Kidney epithelial cell (primary cell): ENCODE measurements around the gene TRIO. TPM values are rescaled to one million over a fixed set of nuclear protein-coding genes. Genes with fewer than 3 reads are reported as not detected.

Source experiments
- DNase-seq: peaks from one replicate; pipeline ENCODE4 v3.0.0-alpha.2; 2010; ENCODE audit warnings: low read depth
- H3K27me3 ChIP-seq: 2 replicates; pipeline ENCODE4 v1.6.0; 2011; ENCODE audit warnings: low read length; ENCODE audit not compliant: control insufficient read depth, insufficient read depth
- H3K36me3 ChIP-seq: 2 replicates; pipeline ENCODE4 v1.5.1; 2011; ENCODE audit warnings: low read length; ENCODE audit not compliant: control insufficient read depth, insufficient read depth
- H3K4me3 ChIP-seq: 2 replicates; pipeline ENCODE4 v1.5.1; 2011; ENCODE audit warnings: low read depth, mild to moderate bottlenecking, control low read depth, low read length
- total RNA-seq: library from RNA; depleted of rRNA; stranded (reverse); fragments of >200 nt; gene quantifications from 2 replicates; pipeline ENCODE4 v1.2.3, GENCODE V29; 2015
- TF ChIP-seq, protein P1 (sequence below): IDR thresholded peaks from 2 replicates; pipeline ENCODE4 v1.5.1; 2011; ENCODE audit warnings: mild to moderate bottlenecking, moderate library complexity, low read length, control low read depth, inconsistent platforms; ENCODE audit not compliant: insufficient read depth, poor library complexity, severe bottlenecking

The TRIO gene
- total RNA-seq, 1 donor from 2014 or later, result 174 TPM

DNA sequence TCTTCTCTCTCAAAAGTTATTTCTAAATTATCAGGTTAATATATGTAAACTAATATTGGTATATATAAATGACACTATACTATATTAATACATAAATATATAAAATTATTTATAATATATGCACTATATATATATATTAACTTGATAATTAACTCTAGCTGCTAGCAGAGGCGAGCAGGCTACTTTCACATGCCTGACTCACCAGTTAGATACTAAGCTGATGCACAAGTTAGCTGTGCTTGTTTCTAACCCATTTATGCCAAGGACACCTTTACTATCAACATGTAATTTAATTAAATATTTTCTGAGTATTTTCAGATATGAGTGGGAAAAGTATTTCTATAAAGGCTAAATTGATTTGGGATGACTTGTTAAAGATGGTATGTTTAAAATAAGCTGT, 70.1 kb downstream of the TRIO start:
- H3K4me3 ChIP-seq, result no peak overlapping the region
- H3K36me3 ChIP-seq, result no peaks in the 10 kb centered on the region
- DNase-seq, result no peak
- H3K27me3 ChIP-seq, result no peaks in the 10 kb centered on the region
- TF ChIP-seq, protein P1, sequence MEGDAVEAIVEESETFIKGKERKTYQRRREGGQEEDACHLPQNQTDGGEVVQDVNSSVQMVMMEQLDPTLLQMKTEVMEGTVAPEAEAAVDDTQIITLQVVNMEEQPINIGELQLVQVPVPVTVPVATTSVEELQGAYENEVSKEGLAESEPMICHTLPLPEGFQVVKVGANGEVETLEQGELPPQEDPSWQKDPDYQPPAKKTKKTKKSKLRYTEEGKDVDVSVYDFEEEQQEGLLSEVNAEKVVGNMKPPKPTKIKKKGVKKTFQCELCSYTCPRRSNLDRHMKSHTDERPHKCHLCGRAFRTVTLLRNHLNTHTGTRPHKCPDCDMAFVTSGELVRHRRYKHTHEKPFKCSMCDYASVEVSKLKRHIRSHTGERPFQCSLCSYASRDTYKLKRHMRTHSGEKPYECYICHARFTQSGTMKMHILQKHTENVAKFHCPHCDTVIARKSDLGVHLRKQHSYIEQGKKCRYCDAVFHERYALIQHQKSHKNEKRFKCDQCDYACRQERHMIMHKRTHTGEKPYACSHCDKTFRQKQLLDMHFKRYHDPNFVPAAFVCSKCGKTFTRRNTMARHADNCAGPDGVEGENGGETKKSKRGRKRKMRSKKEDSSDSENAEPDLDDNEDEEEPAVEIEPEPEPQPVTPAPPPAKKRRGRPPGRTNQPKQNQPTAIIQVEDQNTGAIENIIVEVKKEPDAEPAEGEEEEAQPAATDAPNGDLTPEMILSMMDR, result no peak

DNA sequence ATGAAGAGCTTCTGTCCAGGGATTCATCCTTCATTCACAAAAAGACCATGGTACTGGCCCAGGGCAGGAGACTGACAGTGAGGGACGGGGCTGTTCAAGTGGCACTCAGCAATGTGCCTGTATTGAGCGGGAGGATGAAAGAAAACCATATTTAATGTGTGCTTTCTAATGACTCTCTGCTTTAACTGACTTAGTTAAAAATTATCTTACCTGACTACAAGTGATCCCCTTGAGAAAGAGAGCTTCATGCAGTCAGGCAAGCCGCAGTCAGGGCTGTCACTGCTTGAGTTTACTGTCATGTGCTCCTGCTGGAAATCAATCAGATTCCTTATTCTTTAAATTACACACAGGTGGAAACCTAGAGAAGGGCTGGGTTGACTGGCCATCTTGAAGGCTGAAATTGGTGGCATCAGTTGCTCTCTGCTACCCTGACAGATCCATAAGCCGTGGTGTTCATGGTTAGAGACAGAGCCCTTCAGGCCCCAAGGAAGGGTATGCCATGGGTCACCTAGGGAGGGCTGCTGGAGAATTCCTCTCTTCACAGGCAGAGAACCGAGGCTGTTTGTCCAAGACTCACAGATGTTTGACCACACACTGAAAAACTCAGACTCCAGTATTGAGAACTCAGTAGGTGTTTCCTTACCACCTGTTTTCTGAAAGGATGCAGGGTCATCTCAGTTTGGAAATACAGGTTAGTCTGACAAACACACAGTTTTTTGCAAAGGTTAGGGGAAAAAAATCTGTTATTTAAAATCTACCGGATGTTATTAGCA, 70.9 kb downstream of the TRIO start:
- H3K4me3 ChIP-seq, result no peak overlapping the region
- H3K27me3 ChIP-seq, result no peaks in the 10 kb centered on the region
- no peak for DNase-seq
- no peaks in the 10 kb centered on the region for H3K36me3 ChIP-seq
- TF ChIP-seq, protein P1, result no peak

- DNase-seq, result no peak
- Histone ChIP-seq H3K4me3 (no peak overlapping the region), H3K27me3 (no peaks in the 10 kb centered on the region), H3K36me3 (no peaks in the 10 kb centered on the region)
- TF ChIP-seq, protein P1, result no peak
These were observed 72.8 kb downstream of the TRIO start for GRCh38 chr5:14215901-14216300.

DNA sequence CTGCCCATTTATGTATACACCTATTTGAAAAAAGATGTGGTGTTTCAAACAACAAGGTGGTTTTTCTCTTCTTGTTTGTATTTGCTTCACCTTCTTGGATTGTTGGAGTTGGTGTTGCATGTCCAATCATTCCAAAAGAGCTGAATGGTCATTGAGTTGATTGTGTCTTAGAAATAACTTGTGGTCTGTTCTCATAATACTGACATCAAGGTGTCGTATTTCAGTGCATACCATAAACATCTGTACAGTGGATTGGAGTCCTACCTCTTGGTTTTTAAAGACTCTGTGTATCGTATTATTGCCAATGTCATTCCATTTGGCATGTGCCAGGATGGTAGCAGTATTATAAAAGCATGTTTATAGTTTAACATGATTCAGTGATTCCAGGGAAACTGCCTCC, 73.2 kb downstream of the TRIO start:
- Histone ChIP-seq H3K4me3 (no peak overlapping the region), H3K27me3 (no peaks in the 10 kb centered on the region), H3K36me3 (no peaks in the 10 kb centered on the region)
- DNase-seq, result no peak
- TF ChIP-seq, protein P1, result no peak

- Histone ChIP-seq H3K27me3 (no peaks in the 10 kb centered on the region), H3K36me3 (no peaks in the 10 kb centered on the region), H3K4me3 (no peak overlapping the region)
- TF ChIP-seq, protein P1, result no peak
- DNase-seq, result no peak
These were observed 73.8 kb downstream of the TRIO start for GRCh38 chr5:14216902-14217301.

DNA sequence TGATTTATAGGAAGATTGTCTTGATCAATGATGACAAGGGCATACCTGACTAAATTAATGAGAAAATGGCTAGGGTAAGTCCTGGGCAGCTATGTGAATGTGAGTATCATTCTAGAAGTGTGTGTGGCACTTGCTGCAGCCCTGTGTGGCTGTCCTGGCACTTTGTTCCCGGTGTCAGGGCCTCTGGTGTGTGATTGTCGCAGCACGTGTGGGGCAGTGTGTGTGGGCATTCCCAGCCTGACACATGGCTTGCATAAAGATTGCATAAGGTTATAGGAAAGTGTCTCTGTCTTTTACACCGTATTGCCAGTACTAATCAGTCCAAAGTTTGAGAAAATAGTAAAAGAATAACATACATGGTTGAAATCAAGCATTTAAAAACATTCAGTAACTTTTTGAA, 74.4 kb downstream of the TRIO start:
- TF ChIP-seq, protein P1, result no peak
- no peaks in the 10 kb centered on the region for H3K27me3 ChIP-seq
- no peak overlapping the region for H3K4me3 ChIP-seq
- DNase-seq, result no peak
- no peaks in the 10 kb centered on the region for H3K36me3 ChIP-seq
